Activated CD4-positive, alpha-beta T cell treated with anti-CD3 and anti-CD28 coated beads for 48 hours (primary cell): Measurements from ENCODE around the gene ACSF3.

ENCODE experiments used
- DNase-seq: peaks from one replicate; pipeline ENCODE4 v3.0.0-alpha.2; 2020

The ACSF3 gene

GRCh38 chr16:89114159-89114981, 20.7 kb downstream of the ACSF3 start:
- peak; percentile 39 for DNase-seq

- DNase-seq, result peak; percentile 90
Observed at GRCh38 chr16:89115216-89115861, 21.7 kb downstream of the ACSF3 start.

- no peak for DNase-seq
Observed at GRCh38 chr16:89116341-89117226, 22.9 kb downstream of the ACSF3 start.

GRCh38 chr16:89117227-89117974, 23.7 kb downstream of the ACSF3 start:
- no peak for DNase-seq

- no peak for DNase-seq
Observed at GRCh38 chr16:89117975-89118289, 24.3 kb downstream of the ACSF3 start.

- DNase-seq, result no peak
Observed at GRCh38 chr16:89118361-89119165, 24.9 kb downstream of the ACSF3 start.

DNA sequence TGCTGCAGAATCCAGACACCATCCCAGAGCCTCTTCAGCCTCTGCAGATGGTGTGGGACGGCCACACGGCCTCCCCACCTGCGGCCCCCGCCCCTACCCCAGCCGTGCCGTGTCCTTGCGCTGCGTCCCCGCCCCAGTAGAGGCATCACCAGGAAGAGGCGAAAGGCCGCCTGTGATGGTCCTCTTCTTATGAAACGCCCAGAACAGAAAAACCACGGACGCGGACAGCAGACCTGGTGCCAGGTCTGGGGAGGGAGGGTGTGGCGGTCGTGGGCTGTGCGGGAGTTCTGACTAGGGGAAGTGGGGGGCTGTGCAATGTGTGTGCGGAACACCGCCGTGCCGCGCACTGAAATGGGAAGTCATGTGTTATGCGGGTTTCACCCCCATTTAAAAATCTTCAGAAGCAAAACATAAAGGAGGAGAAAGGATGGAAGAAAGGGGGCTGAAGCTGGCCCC, 25.5 kb downstream of the ACSF3 start:
- DNase-seq, result no peak

DNA sequence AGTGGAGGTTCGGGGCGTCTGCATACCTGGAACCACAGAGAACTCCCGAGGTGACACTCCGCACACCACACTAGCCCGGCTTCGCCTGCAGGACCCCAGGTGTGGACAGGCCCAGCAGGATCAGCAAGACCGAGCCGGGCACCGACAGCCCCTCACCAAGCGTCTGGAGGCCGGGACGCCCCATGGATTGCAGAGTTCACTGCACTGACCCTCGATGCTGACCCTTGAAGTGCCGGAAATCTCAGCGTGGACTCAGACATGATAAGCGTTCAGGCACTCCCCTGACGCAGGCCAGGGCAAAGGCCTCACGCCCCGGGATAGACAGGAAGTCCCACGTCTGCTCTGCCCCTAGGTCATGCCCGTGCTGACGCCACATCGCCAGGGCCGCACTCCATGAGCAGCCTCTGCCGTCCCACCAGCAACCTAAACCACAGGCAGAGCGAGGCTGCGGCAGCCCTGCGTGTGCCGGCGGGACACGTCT, 26.0 kb downstream of the ACSF3 start:
- DNase-seq, result no peak

GRCh38 chr16:89120281-89120680, 26.6 kb downstream of the ACSF3 start:
- no peak for DNase-seq

GRCh38 chr16:89120921-89121351, 27.3 kb downstream of the ACSF3 start:
- DNase-seq, result no peak

DNA sequence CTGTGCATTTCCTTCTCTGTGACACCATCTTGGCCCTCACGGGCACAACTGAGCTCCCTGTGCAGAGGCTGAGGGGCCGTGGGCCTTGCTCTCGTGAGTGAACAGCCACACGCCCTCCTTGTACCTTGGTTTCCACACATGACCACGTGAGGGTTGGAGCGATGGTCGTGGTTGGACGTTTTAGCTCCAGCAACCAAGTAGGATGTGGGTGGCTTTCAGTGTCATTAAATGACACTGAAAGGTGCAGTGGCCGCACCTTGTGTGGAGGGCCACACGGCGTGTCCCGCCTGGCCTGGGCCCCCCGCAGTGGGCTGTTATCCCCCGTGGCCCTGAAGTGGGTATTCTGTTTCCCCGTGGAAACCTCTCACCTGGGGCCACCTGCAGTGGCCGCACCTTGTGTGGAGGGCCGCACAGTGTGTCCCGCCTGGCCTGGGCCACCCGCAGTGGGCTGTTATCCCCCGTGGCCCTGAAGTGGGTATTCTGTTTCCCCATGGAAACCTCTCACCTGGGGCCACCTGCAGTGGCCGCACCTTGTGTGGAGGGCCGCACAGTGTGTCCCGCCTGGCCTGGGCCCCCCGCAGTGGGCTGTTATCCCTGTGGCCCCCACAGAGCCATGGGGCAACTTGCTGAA, 28.2 kb downstream of the ACSF3 start:
- no peak for DNase-seq

- peak; percentile 55 for DNase-seq
Observed at GRCh38 chr16:89122322-89122851, 28.7 kb downstream of the ACSF3 start.

- no peak for DNase-seq
Observed at GRCh38 chr16:89123001-89123830, 29.6 kb downstream of the ACSF3 start.

DNA sequence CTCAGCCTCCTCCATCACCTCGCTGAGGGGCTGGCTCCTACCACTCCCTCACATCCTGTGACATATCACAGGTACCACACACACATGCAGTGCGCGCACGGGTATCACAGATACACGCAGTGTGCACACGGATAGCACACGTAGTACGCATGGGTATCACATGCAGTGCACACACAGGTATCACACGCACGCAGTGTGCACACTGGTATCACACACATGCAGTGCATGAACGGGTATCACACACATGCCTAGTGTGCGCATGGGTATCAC, 30.1 kb downstream of the ACSF3 start:
- DNase-seq, result no peak

- no peak for DNase-seq
Observed at GRCh38 chr16:89129378-89129777, 35.7 kb downstream of the ACSF3 start.

- DNase-seq, result no peak
Observed at GRCh38 chr16:89130448-89130847, 36.8 kb downstream of the ACSF3 start.

DNA sequence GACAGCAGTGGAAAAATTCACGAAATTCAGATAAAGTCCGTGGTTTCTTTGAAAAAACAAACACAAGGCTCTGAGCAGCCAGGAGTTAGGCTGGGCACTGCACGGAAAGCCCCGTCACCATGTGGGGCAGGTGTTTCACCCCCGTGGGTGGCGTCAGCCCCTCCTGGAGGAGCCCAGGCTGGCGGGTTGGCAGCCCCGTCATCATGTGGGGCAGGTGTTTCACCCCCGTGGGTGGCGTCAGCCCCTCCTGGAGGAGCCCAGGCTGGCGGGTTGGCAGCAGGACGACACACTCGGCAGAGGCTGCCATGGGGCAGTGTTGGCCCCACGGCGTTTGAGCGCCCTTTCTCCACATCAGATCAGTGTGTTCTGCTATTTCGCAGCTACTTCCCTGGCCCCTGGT, 38.1 kb downstream of the ACSF3 start:
- DNase-seq, result no peak

DNA sequence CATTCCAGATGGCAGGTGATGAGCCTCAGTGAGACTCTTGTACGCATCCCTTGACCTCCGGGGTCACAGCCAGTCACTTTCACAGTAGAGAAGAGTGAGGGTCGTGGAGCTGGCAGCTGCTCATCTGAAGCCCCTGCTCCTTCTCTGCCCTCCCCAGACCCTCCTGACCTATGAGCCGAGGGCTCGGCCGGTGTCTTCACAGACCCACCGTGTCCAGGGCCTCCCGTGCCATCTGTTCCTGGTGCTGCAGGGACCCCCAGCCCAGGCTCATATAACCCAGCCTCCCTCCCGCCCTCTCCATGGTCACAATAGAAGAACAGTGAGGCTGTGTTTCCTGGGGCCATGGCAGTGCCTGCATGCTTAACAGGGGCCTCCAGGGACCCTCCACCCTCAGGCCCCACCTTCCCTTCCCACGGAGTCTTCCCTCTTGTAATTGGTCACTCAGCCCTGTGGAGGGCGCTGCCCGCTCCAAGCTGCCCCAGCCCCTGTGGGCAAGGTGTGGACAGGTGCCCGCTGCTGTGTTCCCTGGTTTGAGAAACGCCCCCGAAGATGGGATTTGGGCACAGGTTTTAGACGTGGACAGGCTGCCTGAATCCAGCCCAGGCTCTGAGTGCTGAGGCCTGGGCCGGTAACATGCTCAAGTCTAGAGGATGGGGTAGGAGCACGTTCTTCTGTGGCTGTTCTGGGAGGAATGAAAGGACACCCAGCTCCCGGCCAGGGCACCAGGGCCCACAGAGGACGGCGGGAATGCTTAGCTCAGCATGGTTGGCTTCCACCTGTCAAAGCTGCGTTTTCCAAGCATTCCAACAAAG, 38.7 kb downstream of the ACSF3 start:
- DNase-seq, result no peak

GRCh38 chr16:89133457-89134127, 39.9 kb downstream of the ACSF3 start:
- no peak for DNase-seq
